Common myeloid progenitor, CD34-positive (primary cell): Measurements from ENCODE around the gene BLM.

Experiments used
- CTCF ChIA-PET: fragments of 350-600 bp; sonication (Branson Sonifier 250); formaldehyde crosslinking; loops from one replicate; lab custom pipeline; 2021; ENCODE audit warnings: antibody characterized with exemption; lab: Charles Lee
- POLR2A ChIA-PET: fragments of 350-600 bp; sonication (Branson Sonifier 250); formaldehyde crosslinking; loops from one replicate; lab custom pipeline; 2021; ENCODE audit warnings: antibody characterized with exemption; lab: Charles Lee
- DNase-seq, 3 donors: peaks; one replicate each; pipeline versions ENCODE4 v3.0.0 to v3.0.0-alpha.2; 2013
- H3K27ac ChIP-seq, 2 experiments: 1 replicate in 1 of 2; 2 replicates in 1 of 2; pipeline ENCODE4 v1.7.0; 2013; ENCODE audit warnings: inconsistent platforms in 2 of 2, low read length in 2 of 2, mild to moderate bottlenecking in 2 of 2, low read depth in 1 of 2, moderate library complexity in 1 of 2; ENCODE audit not compliant: severe bottlenecking in 2 of 2, insufficient read depth in 1 of 2, poor library complexity in 1 of 2
- H3K27me3 ChIP-seq, 5 experiments: replicated peaks in 2 of 5; 1 replicate in 3 of 5; 2 replicates in 2 of 5; pipeline versions ENCODE4 v1.6.1 to v1.7.0; 2013; ENCODE audit warnings: low read length in 4 of 5, mild to moderate bottlenecking in 2 of 5, moderate library complexity in 2 of 5, inconsistent platforms in 1 of 5; ENCODE audit not compliant: insufficient read depth in 5 of 5, control insufficient read depth in 4 of 5
- H3K36me3 ChIP-seq, 4 experiments: 1 replicate in 2 of 4; 2 replicates in 2 of 4; pipeline versions ENCODE4 v1.6.1 to v1.7.0; 2013; ENCODE audit warnings: low read length in 3 of 4, control low read depth in 1 of 4, mild to moderate bottlenecking in 1 of 4; ENCODE audit not compliant: control insufficient read depth in 4 of 4, insufficient read depth in 4 of 4
- H3K4me1 ChIP-seq, 4 experiments: 1 replicate in 3 of 4; 2 replicates in 1 of 4; pipeline versions ENCODE4 v1.6.1 to v1.7.1; 2013; ENCODE audit warnings: low read length in 3 of 4, mild to moderate bottlenecking in 3 of 4, control low read depth in 1 of 4, inconsistent platforms in 1 of 4, moderate library complexity in 1 of 4; ENCODE audit not compliant: control insufficient read depth in 4 of 4, insufficient read depth in 4 of 4; ENCODE audit errors: control extremely low read depth in 1 of 4
- H3K4me3 ChIP-seq, 7 experiments: 1 replicate in 4 of 7; 2 replicates in 3 of 7; pipeline versions ENCODE4 v1.5.1 to v1.7.0; 2013; ENCODE audit warnings: mild to moderate bottlenecking in 7 of 7, low read length in 6 of 7, moderate library complexity in 6 of 7, inconsistent platforms in 2 of 7, low read depth in 2 of 7, control low read depth in 1 of 7; ENCODE audit not compliant: insufficient read depth in 4 of 7, control insufficient read depth in 1 of 7; ENCODE audit errors: extremely low read depth in 1 of 7
- H3K9me3 ChIP-seq, 5 experiments: 1 replicate in 4 of 5; 2 replicates in 1 of 5; pipeline versions ENCODE4 v1.6.1 to v1.7.1; 2013; ENCODE audit warnings: low read length in 4 of 5, mild to moderate bottlenecking in 2 of 5, inconsistent platforms in 1 of 5, low read depth in 1 of 5, moderate library complexity in 1 of 5; ENCODE audit not compliant: control insufficient read depth in 4 of 5, insufficient read depth in 2 of 5; ENCODE audit errors: control extremely low read depth in 1 of 5
- WGBS: methylation state at CpG from one replicate; pipeline ENCODE4 v1.1.5; 2013; ENCODE audit not compliant: insufficient coverage; 5-methylcytosine and 5-hydroxymethylcytosine counted together

The BLM gene

DNA sequence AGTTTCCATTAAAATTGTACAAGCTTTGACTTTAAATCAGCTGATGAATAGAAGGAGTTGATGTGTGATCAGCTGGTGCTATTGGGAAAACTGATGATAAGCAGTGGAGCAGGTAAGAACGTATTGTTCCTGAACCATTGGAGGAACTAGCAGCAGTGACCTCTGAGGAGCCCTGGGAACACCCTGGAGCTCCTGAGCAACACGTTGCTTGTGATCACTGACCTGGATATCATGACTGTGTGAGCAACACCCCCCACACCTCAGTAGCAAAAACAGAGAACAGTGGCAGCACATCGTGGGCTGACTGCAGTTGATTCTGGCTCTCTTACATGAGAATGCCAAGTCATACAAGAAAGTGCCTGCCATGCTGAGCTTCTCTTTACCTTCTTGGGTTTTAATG, 72.9 kb downstream of the BLM start:
- ChIA-PET POLR2A (interaction anchor here (0.6 kb wide), 1 partner anchor 22 kb away, joined by 4 read pairs; no protein-coding TSS in a partner anchor), CTCF (interaction anchor here (1.6 kb wide), 2 partner anchors 26 to 95 kb away, joined by 3 to 4 read pairs; no protein-coding TSS in a partner anchor)
- no peaks in the 10 kb centered on the region for H3K27me3 ChIP-seq
- 86% methylated on average over 2 of the region's 3 CpGs for WGBS
- no peak for DNase-seq
- H3K4me1 ChIP-seq = no peaks in the 10 kb centered on the region
- peaks cover 21 to 38% (median 31%) of the 10 kb centered on the region in 4 experiments for H3K36me3 ChIP-seq
- H3K4me3 ChIP-seq = no peak overlapping the region
- no peaks in the 10 kb centered on the region for H3K9me3 ChIP-seq
- no peak overlapping the region for H3K27ac ChIP-seq

DNA sequence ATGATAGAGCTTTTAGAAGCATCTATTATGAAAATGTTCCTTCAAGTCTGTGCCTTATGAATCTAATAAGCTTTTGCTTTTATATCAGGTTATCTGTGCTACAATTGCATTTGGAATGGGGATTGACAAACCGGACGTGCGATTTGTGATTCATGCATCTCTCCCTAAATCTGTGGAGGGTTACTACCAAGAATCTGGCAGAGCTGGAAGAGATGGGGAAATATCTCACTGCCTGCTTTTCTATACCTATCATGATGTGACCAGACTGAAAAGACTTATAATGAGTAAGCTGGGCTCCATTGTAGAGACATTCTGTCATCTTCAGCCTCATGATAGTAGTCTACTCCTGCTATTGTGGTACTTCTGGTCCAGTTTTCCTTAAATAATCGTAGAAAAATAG, 73.4 kb downstream of the BLM start:
- ChIA-PET POLR2A (no interaction called here), CTCF (interaction anchor here (1.6 kb wide), 1 partner anchor 27 kb away, joined by 3 read pairs; no protein-coding TSS in a partner anchor)
- H3K27ac ChIP-seq = no peak overlapping the region
- WGBS = 100% methylated on average over 1 of the region's 4 CpGs
- peaks cover 22 to 42% (median 31%) of the 10 kb centered on the region in 4 experiments for H3K36me3 ChIP-seq
- H3K4me1 ChIP-seq = no peaks in the 10 kb centered on the region
- no peak for DNase-seq
- H3K4me3 ChIP-seq = no peak overlapping the region
- H3K27me3 ChIP-seq = no peaks in the 10 kb centered on the region
- H3K9me3 ChIP-seq = no peaks in the 10 kb centered on the region

DNA sequence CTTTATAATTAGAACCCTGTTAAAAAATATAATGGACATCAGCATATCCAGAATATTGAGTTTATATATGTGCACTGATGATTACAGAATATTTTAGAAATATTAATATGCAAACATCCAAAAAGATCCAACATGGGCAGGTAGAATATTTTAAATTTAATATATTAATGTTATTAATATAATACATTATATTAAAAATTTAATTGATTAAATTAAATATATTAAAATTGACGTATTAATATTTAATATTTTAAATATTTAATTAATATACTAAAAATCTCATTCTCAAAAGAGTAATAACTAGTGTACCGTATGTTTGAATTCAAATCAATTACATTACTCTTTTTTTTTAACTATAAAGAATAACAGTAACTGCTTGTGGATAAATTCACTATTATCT, 77.4 kb downstream of the BLM start:
- DNase-seq = no peak
- POLR2A ChIA-PET = no interaction called here
- WGBS = no CpG with 5 or more reads among the region's 2 CpGs
- Histone ChIP-seq H3K27ac (no peak overlapping the region), H3K27me3 (no peaks in the 10 kb centered on the region), H3K9me3 (no peaks in the 10 kb centered on the region), H3K4me1 (no peaks in the 10 kb centered on the region), H3K36me3 (peaks cover 25 to 51% (median 32%) of the 10 kb centered on the region in 4 experiments), H3K4me3 (no peak overlapping the region)
- CTCF ChIA-PET = interaction anchor here (1.1 to 3.4 kb wide), 3 partner anchors 12 to 91 kb away, joined by 3 to 8 read pairs (median 4); no protein-coding TSS in a partner anchor

DNA sequence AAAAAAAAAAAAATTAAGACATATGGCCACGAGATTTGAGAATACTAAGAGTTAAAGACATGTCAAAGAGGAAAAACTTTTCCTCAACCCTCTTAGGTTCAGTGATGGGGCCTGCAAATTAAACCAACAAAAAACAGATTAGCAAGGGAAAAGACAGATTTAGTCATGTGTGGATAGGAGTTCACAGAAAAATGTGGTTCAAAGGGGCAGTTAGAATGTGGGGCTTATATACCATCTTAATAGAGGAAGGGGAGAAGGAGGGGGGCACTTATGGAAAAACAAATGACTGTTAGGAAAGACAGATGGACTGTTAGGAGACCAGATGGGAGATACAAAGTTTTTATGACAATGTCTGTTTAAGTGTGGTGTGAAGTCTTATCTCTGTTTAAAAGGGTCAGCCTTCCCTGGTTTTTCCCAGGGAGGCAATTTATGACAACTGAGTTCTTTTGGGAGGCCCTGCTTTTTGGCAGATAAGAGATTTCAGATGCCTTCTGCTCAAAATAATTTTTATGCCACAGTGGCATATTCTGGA, 82.6 kb downstream of the BLM start:
- no peak for DNase-seq
- Histone ChIP-seq H3K4me3 (no peak overlapping the region), H3K9me3 (no peaks in the 10 kb centered on the region), H3K4me1 (no peaks in the 10 kb centered on the region), H3K27me3 (no peaks in the 10 kb centered on the region), H3K27ac (no peak overlapping the region), H3K36me3 (peaks cover 14 to 46% (median 16%) of the 10 kb centered on the region in 4 experiments)
- CTCF ChIA-PET = interaction anchor here (0.7 kb wide), 1 partner anchor 11 kb away, joined by 3 read pairs; no protein-coding TSS in a partner anchor
- POLR2A ChIA-PET = no interaction called here
- WGBS = no CpG with 5 or more reads among the region's 1 CpG

DNA sequence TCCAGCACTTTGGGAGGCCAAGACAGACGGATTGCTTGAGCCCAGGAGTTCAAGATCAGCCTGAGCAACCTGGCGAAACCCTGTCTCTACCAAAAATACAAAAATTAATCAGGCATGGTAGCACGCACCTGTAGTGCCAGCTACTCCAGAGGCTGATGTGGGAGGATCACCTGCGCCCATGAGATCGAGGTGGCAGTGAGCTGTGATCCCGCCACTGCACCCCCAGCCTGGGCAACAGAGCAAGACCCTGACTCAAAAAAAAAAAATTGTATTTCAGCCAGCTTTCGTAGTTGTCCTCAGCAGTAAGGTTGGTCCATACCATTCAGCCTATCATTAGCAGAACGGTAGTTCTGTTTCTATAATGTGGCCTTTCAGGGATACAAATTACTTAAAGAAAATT, 84.7 kb downstream of the BLM start:
- Histone ChIP-seq H3K27ac (no peak overlapping the region), H3K4me1 (no peaks in the 10 kb centered on the region), H3K27me3 (no peaks in the 10 kb centered on the region), H3K4me3 (no peak overlapping the region), H3K36me3 (peaks cover 6 to 30% (median 9%) of the 10 kb centered on the region in 4 experiments), H3K9me3 (no peaks in the 10 kb centered on the region)
- POLR2A ChIA-PET = interaction anchor here (1.0 kb wide), 1 partner anchor 15 kb away, joined by 3 read pairs; no protein-coding TSS in a partner anchor
- CTCF ChIA-PET = interaction anchor here (0.9 kb wide), 1 partner anchor 84 kb away, joined by 4 read pairs; no protein-coding TSS in a partner anchor
- no peak for DNase-seq
- WGBS = 91% methylated on average over 6 of the region's 8 CpGs

DNA sequence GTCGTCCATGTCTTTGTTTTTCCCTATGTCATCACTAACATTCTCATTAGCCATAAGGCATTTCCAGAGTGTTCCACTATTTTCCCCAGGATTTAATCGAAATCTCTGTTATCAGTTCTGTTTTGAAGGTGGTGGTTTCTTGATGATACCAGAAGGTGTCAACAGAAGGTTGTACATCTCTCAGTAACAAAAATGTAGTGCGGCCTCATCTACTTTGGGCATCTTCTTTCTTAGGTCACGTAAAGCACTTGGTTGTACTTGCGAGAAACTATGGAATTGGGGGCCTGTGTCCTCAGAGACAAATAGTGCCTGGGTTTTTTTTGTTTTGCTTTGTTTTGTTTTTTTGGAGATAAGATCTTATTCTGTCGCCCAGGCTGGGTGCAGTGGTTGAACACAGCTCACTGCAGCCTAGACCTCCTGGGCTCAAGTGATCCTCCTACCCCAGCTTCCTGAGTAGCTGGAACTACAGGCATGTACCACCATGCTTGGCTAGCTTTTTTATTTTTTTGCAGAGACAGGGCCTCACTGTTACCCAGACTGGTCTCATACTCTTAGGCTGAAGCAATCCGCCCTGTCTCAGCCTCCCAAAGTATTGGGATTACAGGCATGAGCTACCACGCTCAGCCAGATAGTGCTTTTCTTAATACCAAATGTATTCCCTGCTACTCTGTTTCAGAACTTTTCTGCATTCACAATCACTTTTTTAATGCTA, 90.1 kb downstream of the BLM start:
- 98% methylated on average over 5 of the region's 8 CpGs for WGBS
- no peak for DNase-seq
- ChIA-PET POLR2A (no interaction called here), CTCF (interaction anchor here (0.7 to 2.9 kb wide), 4 partner anchors 10 to 79 kb away, joined by 3 to 15 read pairs (median 4); no protein-coding TSS in a partner anchor)
- no peak overlapping the region for H3K4me3 ChIP-seq
- H3K36me3 ChIP-seq = peaks cover 4 to 62% (median 37%) of the 10 kb centered on the region in 4 experiments
- peaks cover 0 to 2% (median 0%) of the 10 kb centered on the region in 4 experiments for H3K4me1 ChIP-seq
- no peaks in the 10 kb centered on the region for H3K27me3 ChIP-seq
- no peaks in the 10 kb centered on the region for H3K9me3 ChIP-seq
- no peak overlapping the region for H3K27ac ChIP-seq

DNA sequence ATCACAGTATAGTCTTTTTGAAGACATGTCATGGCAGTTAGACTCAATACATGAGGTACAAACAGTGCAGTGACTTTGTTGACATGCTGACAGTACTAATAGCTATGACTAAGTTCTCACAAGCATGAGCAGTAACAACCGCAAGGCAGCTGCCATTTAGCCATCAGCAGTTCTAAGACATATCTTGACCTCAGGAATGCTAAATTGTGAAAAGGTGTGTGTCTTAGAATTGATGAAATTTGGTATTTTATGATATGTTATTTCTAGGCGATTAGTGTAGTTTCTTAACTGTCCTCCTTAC, 90.6 kb downstream of the BLM start:
- peaks cover 4 to 66% (median 40%) of the 10 kb centered on the region in 4 experiments for H3K36me3 ChIP-seq

More for the DNA sequence above, 90.6 kb downstream of the BLM start:
- DNase-seq = no peak
- H3K4me3 ChIP-seq = no peak overlapping the region
- ChIA-PET CTCF (interaction anchor here (0.7 to 2.9 kb wide), 7 partner anchors 10 to 115 kb away, joined by 3 to 15 read pairs (median 3); no protein-coding TSS in a partner anchor), POLR2A (no interaction called here)
- peaks cover 0 to 2% (median 0%) of the 10 kb centered on the region in 4 experiments for H3K4me1 ChIP-seq
- H3K27ac ChIP-seq = no peak overlapping the region
- H3K27me3 ChIP-seq = no peaks in the 10 kb centered on the region
- no peaks in the 10 kb centered on the region for H3K9me3 ChIP-seq
- no CpG with 5 or more reads among the region's 2 CpGs for WGBS
